Activated naive CD4-positive, alpha-beta T cell treated with anti-CD3 and anti-CD28 coated beads, Interleukin-2, amount 50 U/mL, for 72 hours (primary cell): ENCODE measurements around the gene GEMIN8. TPM values are rescaled to one million over a fixed set of nuclear protein-coding genes. Genes with fewer than 3 reads are reported as not detected.

Experiments used
- ATAC-seq, 2 donors: fragments of 150-1000 bp; cut with Tn5 transposase; 2 replicates each; pipeline ENCODE4 v1.10.0; 2021; ENCODE audit warnings: mild to moderate bottlenecking in 2 of 2, moderate library complexity in 2 of 2
- DNase-seq, 2 donors: peaks; one replicate each; pipeline ENCODE4 v3.0.0; 2021 to 2022; ENCODE audit warnings: low spot score in 2 of 2
- H3K27ac Mint-ChIP-seq, 2 donors: one replicate each; pipeline ENCODE4 v1.8.0; 2022; ENCODE audit warnings: mild to moderate bottlenecking in 2 of 2, mixed read lengths in 2 of 2
- H3K36me3 Mint-ChIP-seq, 2 donors: one replicate each; pipeline ENCODE4 v1.8.0; 2022; ENCODE audit warnings: mixed read lengths in 2 of 2
- H3K9me3 Mint-ChIP-seq, 2 donors: one replicate each; pipeline ENCODE4 v1.8.0; 2022; ENCODE audit warnings: mixed read lengths in 2 of 2
- total RNA-seq, 2 donors: library from RNA; stranded (reverse); gene quantifications; one replicate each; pipeline ENCODE4 v1.2.3, GENCODE V29; 2022

Gene GEMIN8
- total RNA-seq, 2 donors from 2014 or later = 5.5 to 14.7 TPM

GRCh38 chrX:13985697-13986435 is 43.8 kb downstream of the GEMIN8 start:
- Mint-ChIP-seq H3K36me3 (no peaks in the 10 kb centered on the region), H3K27ac (no peak overlapping the region), H3K9me3 (no peaks in the 10 kb centered on the region)
- ATAC-seq (no peak), DNase-seq (no peak)

- no peaks in the 10 kb centered on the region for H3K36me3 Mint-ChIP-seq
- no peak overlapping the region for H3K27ac Mint-ChIP-seq
- DNase-seq (no peak), ATAC-seq (no peak)
- H3K9me3 Mint-ChIP-seq = no peaks in the 10 kb centered on the region
These were observed 46.0 kb downstream of the GEMIN8 start for GRCh38 chrX:13983734-13984133.

GRCh38 chrX:13968198-13968597 is 61.5 kb downstream of the GEMIN8 start:
- no peak overlapping the region for H3K27ac Mint-ChIP-seq
- no peak for ATAC-seq
- no peak for DNase-seq
- no peaks in the 10 kb centered on the region for H3K36me3 Mint-ChIP-seq
- no peaks in the 10 kb centered on the region for H3K9me3 Mint-ChIP-seq

- Mint-ChIP-seq H3K27ac (no peak overlapping the region), H3K36me3 (no peaks in the 10 kb centered on the region), H3K9me3 (no peaks in the 10 kb centered on the region)
- ATAC-seq (no peak), DNase-seq (no peak)
These were observed 62.1 kb downstream of the GEMIN8 start for GRCh38 chrX:13967636-13968035.

GRCh38 chrX:13966793-13967125 is 62.9 kb downstream of the GEMIN8 start:
- H3K27ac Mint-ChIP-seq = no peak overlapping the region
- DNase-seq (no peak), ATAC-seq (no peak)
- H3K9me3 Mint-ChIP-seq = no peaks in the 10 kb centered on the region
- H3K36me3 Mint-ChIP-seq = no peaks in the 10 kb centered on the region

- Mint-ChIP-seq H3K27ac (no peak overlapping the region), H3K9me3 (no peaks in the 10 kb centered on the region), H3K36me3 (no peaks in the 10 kb centered on the region)
- ATAC-seq (no peak), DNase-seq (no peak)
These were observed 63.5 kb downstream of the GEMIN8 start for GRCh38 chrX:13966071-13966792.

GRCh38 chrX:13965531-13965930 is 64.2 kb downstream of the GEMIN8 start:
- no peak for DNase-seq
- no peak overlapping the region for H3K27ac Mint-ChIP-seq
- H3K9me3 Mint-ChIP-seq = no peaks in the 10 kb centered on the region
- no peak for ATAC-seq
- H3K36me3 Mint-ChIP-seq = no peaks in the 10 kb centered on the region

GRCh38 chrX:13956998-13957397 is 72.7 kb downstream of the GEMIN8 start:
- DNase-seq = no peak
- no peak for ATAC-seq
- Mint-ChIP-seq H3K27ac (no peak overlapping the region), H3K9me3 (peaks cover 4% of the 10 kb centered on the region in 2 donors), H3K36me3 (peaks cover 0 to 5% of the 10 kb centered on the region in 2 donors)

Other genes with a start within 250 kb of the GEMIN8 start
- gene GPM6B, start 212.8 kb downstream of the GEMIN8 start, total RNA-seq = not detected